ENCODE results near the gene CNKSR3. TPM values are rescaled to one million over a fixed set of nuclear protein-coding genes. Genes with fewer than 3 reads are reported as not detected.

Gene CNKSR3
- total RNA-seq, 2 donors from 2014 or later: 13.1 to 31.5 TPM

DNA sequence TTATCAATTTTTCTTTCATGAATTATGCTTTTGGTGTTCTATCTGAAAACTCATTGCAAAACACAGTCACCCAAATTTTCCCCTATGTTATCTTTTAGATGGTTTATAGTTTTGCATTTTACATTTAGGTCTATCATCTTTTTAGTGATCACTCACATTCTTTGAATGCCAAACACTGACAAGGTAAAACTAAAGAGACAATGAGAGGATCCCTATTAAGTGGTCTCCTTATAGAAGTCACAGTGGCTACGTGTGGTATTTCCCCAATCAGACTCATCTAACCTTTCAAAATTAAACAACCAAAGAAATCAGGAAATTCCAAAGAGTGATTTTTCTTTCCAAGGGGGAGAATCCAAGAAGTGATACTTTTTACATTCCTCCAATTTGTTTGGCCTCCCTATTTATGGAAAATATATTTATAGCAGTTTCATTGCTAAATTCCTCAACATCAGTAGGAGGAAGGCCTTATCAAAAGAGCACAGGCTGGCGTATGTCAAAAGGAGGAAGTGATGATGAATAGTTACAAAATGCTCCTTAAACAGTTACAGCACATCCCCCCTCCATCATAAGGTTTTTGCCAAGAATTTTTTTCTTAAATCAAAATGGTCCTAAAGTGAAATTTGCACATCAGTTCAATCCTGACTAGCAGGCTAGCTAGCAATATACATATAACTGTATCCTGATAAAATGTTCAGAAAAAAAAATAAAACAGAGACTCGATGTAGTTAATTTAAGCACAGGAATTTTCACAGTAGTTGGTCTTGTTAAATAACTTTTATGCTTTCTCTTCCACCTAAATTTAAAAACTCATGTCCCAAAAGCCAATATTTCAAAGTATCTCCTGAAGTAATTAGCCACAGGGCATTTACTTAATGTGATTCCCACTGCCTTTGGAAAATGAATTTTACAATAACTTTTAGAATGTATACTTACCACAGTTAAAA, 77.7 kb downstream of the CNKSR3 start:
- Histone ChIP-seq H3K4me1 (no peaks in the 10 kb centered on the region), H3K36me3 (no peaks in the 10 kb centered on the region), H3K27ac (no peak overlapping the region), H3K9me3 (no peaks in the 10 kb centered on the region), H3K27me3 (no peaks in the 10 kb centered on the region), H3K4me3 (no peak overlapping the region), H3K9ac (ENCODE audit: low read depth in 2 of 2, low read length in 2 of 2) (no peak overlapping the region)
- no peak for DNase-seq
- TF ChIP-seq, protein P1, sequence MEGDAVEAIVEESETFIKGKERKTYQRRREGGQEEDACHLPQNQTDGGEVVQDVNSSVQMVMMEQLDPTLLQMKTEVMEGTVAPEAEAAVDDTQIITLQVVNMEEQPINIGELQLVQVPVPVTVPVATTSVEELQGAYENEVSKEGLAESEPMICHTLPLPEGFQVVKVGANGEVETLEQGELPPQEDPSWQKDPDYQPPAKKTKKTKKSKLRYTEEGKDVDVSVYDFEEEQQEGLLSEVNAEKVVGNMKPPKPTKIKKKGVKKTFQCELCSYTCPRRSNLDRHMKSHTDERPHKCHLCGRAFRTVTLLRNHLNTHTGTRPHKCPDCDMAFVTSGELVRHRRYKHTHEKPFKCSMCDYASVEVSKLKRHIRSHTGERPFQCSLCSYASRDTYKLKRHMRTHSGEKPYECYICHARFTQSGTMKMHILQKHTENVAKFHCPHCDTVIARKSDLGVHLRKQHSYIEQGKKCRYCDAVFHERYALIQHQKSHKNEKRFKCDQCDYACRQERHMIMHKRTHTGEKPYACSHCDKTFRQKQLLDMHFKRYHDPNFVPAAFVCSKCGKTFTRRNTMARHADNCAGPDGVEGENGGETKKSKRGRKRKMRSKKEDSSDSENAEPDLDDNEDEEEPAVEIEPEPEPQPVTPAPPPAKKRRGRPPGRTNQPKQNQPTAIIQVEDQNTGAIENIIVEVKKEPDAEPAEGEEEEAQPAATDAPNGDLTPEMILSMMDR (IDR thresholded peaks at IDR 0.05): no peak
- intact Hi-C loops (cut with DNase I): no loop called here

GRCh38 chr6:154430481-154430919, 80.0 kb downstream of the CNKSR3 start:
- Histone ChIP-seq H3K27me3 (no peaks in the 10 kb centered on the region), H3K4me3 (no peak overlapping the region), H3K27ac (no peak overlapping the region), H3K9ac (ENCODE audit: low read depth in 2 of 2, low read length in 2 of 2) (no peak overlapping the region), H3K4me1 (no peaks in the 10 kb centered on the region), H3K36me3 (no peaks in the 10 kb centered on the region), H3K9me3 (no peaks in the 10 kb centered on the region)
- TF ChIP-seq, protein P1 (IDR thresholded peaks at IDR 0.05): no peak
- intact Hi-C loops (cut with DNase I): no loop called here
- no peak for DNase-seq

DNA sequence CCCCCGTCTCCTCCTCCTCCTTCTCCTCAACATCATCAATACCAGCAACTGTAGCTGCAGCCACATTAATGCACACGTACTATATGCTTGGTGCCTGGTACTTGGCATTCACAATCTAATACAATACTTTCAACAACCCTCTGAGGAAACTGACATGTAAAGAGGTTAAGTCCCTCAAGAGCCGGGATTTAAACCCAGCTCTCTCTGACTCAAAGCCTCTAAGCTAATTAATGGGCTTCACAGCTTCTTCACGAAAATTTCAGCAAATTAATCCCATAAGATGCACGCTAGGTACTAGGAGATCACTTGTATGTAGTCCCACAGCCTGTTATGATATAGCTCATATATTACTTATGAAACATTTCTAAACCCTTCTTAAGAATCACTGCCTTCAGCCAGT, 80.8 kb downstream of the CNKSR3 start:
- no peak for DNase-seq
- TF ChIP-seq, protein P1 (IDR thresholded peaks at IDR 0.05): no peak

DNA sequence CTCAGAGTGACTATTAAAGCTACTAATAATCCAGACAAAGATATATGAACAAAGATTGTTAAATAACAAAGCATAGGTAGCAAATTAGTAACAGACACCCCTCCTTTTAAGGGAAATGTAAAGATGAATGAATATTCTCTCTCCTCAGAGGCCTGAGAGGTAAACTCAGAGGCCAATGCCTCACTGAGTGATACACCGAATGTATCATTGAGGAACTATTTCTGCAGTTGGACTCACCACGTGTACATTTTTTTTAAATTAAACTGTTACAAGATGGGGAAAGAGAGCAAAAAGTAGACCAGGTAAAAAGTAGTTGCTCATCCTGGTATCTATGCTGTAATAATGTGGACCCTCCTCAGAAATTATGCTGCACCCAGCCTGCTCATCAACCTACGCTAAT, 81.6 kb downstream of the CNKSR3 start:
- no peak for DNase-seq
- H3K36me3 ChIP-seq: no peaks in the 10 kb centered on the region
- no peaks in the 10 kb centered on the region for H3K27me3 ChIP-seq
- H3K4me1 ChIP-seq: no peaks in the 10 kb centered on the region
- no peak overlapping the region for H3K9ac ChIP-seq (ENCODE audit: low read depth in 2 of 2, low read length in 2 of 2)
- H3K4me3 ChIP-seq: no peak overlapping the region
- TF ChIP-seq, protein P1 (IDR thresholded peaks at IDR 0.05): no peak
- H3K27ac ChIP-seq: no peak overlapping the region
- no peaks in the 10 kb centered on the region for H3K9me3 ChIP-seq
- intact Hi-C loops (cut with DNase I): no loop called here

More for the DNA sequence above, 80.8 kb downstream of the CNKSR3 start:
- H3K4me3 ChIP-seq: no peak overlapping the region
- no peaks in the 10 kb centered on the region for H3K9me3 ChIP-seq
- H3K9ac ChIP-seq (ENCODE audit: low read depth in 2 of 2, low read length in 2 of 2): no peak overlapping the region
- no peaks in the 10 kb centered on the region for H3K36me3 ChIP-seq
- no peaks in the 10 kb centered on the region for H3K4me1 ChIP-seq
- no peak overlapping the region for H3K27ac ChIP-seq
- H3K27me3 ChIP-seq: no peaks in the 10 kb centered on the region
- intact Hi-C loops (cut with DNase I): no loop called here

DNA sequence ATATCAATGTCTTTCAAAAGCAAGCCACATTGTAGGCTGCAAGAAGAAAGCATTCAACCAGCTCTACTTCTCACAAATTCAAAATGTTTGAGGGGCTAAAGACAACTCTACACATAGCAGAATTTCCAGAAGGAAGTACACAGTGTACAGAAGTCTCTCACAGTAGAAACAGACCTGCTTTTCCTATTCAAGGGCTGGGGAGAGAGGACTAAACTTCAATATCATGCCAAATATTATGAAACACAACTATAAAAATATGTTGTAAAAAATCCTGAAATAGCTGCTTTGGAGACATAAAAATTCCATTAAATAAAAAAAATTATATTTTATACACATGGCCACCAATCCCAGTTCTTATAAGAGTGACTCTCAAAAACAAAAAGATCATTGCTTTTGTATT, 83.0 kb downstream of the CNKSR3 start:
- Histone ChIP-seq H3K4me3 (no peak overlapping the region), H3K9ac (ENCODE audit: low read depth in 2 of 2, low read length in 2 of 2) (no peak overlapping the region), H3K4me1 (no peaks in the 10 kb centered on the region), H3K27me3 (no peaks in the 10 kb centered on the region), H3K27ac (no peak overlapping the region), H3K36me3 (no peaks in the 10 kb centered on the region), H3K9me3 (no peaks in the 10 kb centered on the region)
- intact Hi-C loops (cut with DNase I): no loop called here
- TF ChIP-seq, protein P1 (IDR thresholded peaks at IDR 0.05): no peak
- DNase-seq: no peak
